Measurements from ENCODE around the gene ALS2. TPM values are rescaled to one million over a fixed set of nuclear protein-coding genes. Genes with fewer than 3 reads are reported as not detected.

The ALS2 gene
- total RNA-seq, 1 donor from 2014 or later = 48.1 TPM

DNA sequence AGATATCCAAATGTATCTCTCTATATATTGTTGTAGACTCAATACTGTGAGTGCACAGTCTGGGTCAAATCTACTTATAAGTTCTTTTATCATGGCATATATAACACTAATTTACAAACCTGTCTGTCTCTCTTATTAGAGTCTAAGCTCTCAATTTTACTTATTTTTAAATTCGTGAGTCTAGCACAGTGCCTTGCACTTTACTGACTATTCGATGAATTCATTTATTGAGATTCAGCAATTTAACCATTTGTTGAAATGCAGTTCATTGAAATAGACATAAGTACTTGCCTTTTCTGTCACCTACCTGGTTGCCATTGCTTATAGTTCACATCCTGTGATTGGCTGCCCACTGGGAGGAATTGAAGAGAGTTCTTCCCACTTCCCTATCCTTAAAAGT is 10.3 kb upstream of the ALS2 start:
- no peak overlapping the region for H3K27ac Mint-ChIP-seq
- no peaks in the 10 kb centered on the region for H3K9me3 Mint-ChIP-seq (ENCODE audit: low read depth)
- TF ChIP-seq, protein P1, sequence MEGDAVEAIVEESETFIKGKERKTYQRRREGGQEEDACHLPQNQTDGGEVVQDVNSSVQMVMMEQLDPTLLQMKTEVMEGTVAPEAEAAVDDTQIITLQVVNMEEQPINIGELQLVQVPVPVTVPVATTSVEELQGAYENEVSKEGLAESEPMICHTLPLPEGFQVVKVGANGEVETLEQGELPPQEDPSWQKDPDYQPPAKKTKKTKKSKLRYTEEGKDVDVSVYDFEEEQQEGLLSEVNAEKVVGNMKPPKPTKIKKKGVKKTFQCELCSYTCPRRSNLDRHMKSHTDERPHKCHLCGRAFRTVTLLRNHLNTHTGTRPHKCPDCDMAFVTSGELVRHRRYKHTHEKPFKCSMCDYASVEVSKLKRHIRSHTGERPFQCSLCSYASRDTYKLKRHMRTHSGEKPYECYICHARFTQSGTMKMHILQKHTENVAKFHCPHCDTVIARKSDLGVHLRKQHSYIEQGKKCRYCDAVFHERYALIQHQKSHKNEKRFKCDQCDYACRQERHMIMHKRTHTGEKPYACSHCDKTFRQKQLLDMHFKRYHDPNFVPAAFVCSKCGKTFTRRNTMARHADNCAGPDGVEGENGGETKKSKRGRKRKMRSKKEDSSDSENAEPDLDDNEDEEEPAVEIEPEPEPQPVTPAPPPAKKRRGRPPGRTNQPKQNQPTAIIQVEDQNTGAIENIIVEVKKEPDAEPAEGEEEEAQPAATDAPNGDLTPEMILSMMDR (IDR thresholded peaks at IDR 0.05; ENCODE audit: unreplicated experiment) = no peak
- H3K4me1 Mint-ChIP-seq (ENCODE audit: low read depth) = no peaks in the 10 kb centered on the region
- DNase-seq (ENCODE audit: low spot score, unreplicated experiment) = no peak
- peaks cover 12% of the 10 kb centered on the region for H3K27me3 Mint-ChIP-seq
- no peak overlapping the region for H3K4me3 Mint-ChIP-seq (ENCODE audit: low read depth)
- no peaks in the 10 kb centered on the region for H3K36me3 Mint-ChIP-seq (ENCODE audit: insufficient read depth)

DNA sequence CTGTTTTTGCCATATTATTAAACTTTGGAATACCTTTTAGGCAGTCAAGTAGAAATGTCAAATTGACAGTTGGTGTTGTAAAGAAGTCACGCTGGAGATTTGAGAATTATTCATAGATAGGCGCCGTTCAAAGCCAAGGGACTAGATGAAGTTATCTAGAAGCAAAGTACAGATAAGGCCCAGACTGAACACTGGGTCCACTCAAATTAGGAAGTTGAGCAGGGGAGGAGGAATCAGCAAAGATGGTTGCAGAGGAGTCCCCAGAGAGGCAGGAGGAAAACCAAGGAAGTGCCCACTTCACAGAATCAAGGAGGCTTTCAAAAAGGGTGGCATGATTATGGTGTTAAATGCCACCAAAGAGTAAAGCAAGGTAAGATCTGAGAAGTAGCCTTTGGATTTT is 9.6 kb upstream of the ALS2 start:
- DNase-seq (ENCODE audit: low spot score, unreplicated experiment) = no peak
- H3K9me3 Mint-ChIP-seq (ENCODE audit: low read depth) = no peaks in the 10 kb centered on the region
- H3K36me3 Mint-ChIP-seq (ENCODE audit: insufficient read depth) = no peaks in the 10 kb centered on the region
- H3K27me3 Mint-ChIP-seq = peaks cover 13% of the 10 kb centered on the region
- no peak overlapping the region for H3K27ac Mint-ChIP-seq
- no peak overlapping the region for H3K4me3 Mint-ChIP-seq (ENCODE audit: low read depth)
- no peaks in the 10 kb centered on the region for H3K4me1 Mint-ChIP-seq (ENCODE audit: low read depth)
- TF ChIP-seq, protein P1 (IDR thresholded peaks at IDR 0.05; ENCODE audit: unreplicated experiment) = no peak

DNA sequence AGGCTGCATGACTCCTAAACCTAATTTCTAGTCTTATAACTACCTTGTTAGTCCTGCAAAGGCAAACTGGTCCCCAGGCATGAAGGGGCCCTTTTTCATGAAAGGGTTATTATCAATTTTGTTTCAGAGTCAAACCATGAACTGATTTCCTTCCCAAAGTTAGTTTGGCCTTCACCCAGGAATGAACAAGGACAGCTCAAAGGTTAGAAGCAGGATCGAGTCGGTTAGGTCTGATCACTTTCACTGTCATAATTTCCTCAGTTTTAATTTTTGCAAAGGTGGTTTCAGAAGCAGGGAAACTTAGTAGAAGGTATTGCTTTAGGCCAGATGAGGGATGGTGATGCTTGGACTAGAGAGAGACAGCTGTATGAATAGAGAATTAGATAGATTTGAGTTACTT is 8.7 kb upstream of the ALS2 start:
- DNase-seq (ENCODE audit: low spot score, unreplicated experiment) = no peak
- Mint-ChIP-seq H3K36me3 (ENCODE audit: insufficient read depth) (no peaks in the 10 kb centered on the region), H3K4me3 (ENCODE audit: low read depth) (no peak overlapping the region), H3K4me1 (ENCODE audit: low read depth) (no peaks in the 10 kb centered on the region), H3K27me3 (peaks cover 13% of the 10 kb centered on the region), H3K27ac (no peak overlapping the region), H3K9me3 (ENCODE audit: low read depth) (no peaks in the 10 kb centered on the region)
- TF ChIP-seq, protein P1 (IDR thresholded peaks at IDR 0.05; ENCODE audit: unreplicated experiment) = no peak

DNA sequence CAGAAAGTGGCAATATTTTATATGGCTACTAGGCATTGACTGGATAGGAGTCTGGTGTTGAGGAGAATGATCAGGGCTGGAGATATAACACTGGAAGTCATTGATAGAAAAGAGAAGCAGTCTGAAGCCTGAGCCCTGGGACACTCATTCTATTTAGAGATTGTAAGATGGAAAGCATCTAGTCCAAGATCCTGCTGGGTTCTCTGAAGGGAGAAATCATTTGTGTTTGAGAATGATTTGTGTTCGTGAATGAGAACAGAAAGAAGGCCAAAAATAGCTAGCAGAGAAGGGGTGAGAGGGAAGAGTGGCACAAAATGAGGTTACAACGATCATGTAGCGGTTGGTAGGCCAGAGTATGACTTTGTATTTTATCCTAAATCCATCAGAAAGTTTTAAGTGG is 7.6 kb upstream of the ALS2 start:
- H3K4me1 Mint-ChIP-seq (ENCODE audit: low read depth) = no peaks in the 10 kb centered on the region
- peaks cover 17% of the 10 kb centered on the region for H3K27me3 Mint-ChIP-seq
- H3K9me3 Mint-ChIP-seq (ENCODE audit: low read depth) = no peaks in the 10 kb centered on the region
- TF ChIP-seq, protein P1 (IDR thresholded peaks at IDR 0.05; ENCODE audit: unreplicated experiment) = no peak
- no peaks in the 10 kb centered on the region for H3K36me3 Mint-ChIP-seq (ENCODE audit: insufficient read depth)
- H3K27ac Mint-ChIP-seq = no peak overlapping the region
- H3K4me3 Mint-ChIP-seq (ENCODE audit: low read depth) = no peak overlapping the region
- no peak for DNase-seq (ENCODE audit: low spot score, unreplicated experiment)

DNA sequence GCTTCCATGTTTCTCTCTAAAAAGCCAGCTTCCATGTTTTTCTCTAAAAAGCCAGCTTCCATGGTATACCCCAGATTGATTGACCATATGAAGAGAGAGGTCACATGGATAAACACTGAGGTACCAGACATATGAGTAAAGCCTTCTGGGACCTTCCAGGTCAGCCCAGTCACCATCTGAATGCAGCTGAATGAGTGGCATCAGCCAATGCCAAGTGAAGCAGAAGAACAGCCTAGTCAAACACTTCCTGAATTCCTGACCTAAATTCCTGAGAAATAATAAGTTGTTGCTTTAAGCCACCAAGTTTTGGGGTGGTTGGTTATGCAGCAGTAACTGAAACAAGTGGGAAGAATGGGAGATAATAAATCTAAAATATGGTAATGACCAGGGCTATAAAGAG is 5.7 kb upstream of the ALS2 start:
- H3K9me3 Mint-ChIP-seq (ENCODE audit: low read depth) = no peaks in the 10 kb centered on the region
- DNase-seq (ENCODE audit: low spot score, unreplicated experiment) = no peak
- H3K27ac Mint-ChIP-seq = no peak overlapping the region
- no peak overlapping the region for H3K4me3 Mint-ChIP-seq (ENCODE audit: low read depth)
- peaks cover 17% of the 10 kb centered on the region for H3K27me3 Mint-ChIP-seq
- H3K4me1 Mint-ChIP-seq (ENCODE audit: low read depth) = peaks cover 5% of the 10 kb centered on the region
- no peaks in the 10 kb centered on the region for H3K36me3 Mint-ChIP-seq (ENCODE audit: insufficient read depth)
- TF ChIP-seq, protein P1 (IDR thresholded peaks at IDR 0.05; ENCODE audit: unreplicated experiment) = no peak

All from progenitor cell of endocrine pancreas (in vitro differentiated cells).